Amniotic stem cell (primary cell): ENCODE results near the gene GLIPR1L1.
"Not testable (repeated sequence)": the region's sequence is repeated elsewhere in the genome, so short reads cannot be mapped to it uniquely, and the experiment has no call there.

Source experiments
- DNase-seq: peaks from one replicate; lab custom pipeline; 2025; lab: John Stamatoyannopoulos, UW

Gene GLIPR1L1

DNA sequence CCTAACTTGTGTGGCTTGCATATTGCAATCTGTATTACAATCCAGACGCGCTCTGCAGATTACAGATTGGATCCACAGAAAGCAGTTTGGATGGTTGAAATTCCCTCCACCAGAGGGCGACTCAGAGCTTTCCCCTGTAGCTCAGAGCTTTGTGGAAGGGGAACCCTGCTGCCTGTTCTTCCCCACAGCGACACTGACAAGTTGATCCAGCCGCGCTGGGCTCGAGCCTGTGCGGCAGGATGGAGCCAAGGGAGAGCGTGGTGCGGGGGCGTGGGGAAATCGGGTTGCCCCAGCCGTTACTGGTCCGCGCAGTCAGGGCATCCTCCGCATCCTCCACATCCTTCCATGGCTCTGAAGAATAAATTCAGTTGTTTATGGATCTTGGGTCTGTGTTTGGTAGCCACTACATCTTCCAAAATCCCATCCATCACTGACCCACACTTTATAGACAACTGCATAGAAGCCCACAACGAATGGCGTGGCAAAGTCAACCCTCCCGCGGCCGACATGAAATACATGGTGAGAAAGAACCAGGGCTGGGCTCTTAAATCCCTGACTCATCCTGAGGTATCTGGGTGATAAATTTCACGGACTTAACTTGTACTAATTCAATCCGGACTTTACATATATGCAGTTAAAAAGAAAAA, at the start of gene GLIPR1L1:
Gene GLIPR1L1 (plus strand): TSS at position 287 of the 647 bp plus-strand sequence. CDS start 59 bp downstream, at position 346.
- DNase-seq = peak; percentile 91

- DNase-seq = no peak
Measured at GRCh38 chr12:75288860-75289259, 45.6 kb upstream of the GLIPR1L1 start.

- DNase-seq = peak; percentile 3
Measured at GRCh38 chr12:75289753-75290152, 44.7 kb upstream of the GLIPR1L1 start.

- DNase-seq = no peak
Measured at GRCh38 chr12:75291014-75291413, 43.5 kb upstream of the GLIPR1L1 start.

DNA sequence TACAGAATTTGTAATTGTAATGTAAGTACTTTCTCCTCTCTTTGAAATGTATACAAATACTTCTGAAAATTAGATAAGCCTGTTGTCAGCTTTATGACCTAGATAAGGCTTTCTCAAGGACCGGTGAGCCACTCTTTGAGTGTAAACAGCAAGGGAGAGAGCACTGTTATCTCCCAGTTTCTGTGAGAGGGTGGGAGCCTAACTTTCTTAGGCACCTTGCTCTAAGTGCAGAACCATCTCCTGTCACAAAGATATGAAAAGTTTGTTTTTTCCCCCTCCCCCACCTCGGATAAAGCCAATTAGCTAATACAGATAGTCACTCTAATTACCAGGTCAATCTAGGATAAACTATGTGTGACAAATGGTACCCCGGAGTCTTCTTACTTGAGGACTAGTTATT, 40.1 kb upstream of the GLIPR1L1 start:
- DNase-seq = no peak

DNA sequence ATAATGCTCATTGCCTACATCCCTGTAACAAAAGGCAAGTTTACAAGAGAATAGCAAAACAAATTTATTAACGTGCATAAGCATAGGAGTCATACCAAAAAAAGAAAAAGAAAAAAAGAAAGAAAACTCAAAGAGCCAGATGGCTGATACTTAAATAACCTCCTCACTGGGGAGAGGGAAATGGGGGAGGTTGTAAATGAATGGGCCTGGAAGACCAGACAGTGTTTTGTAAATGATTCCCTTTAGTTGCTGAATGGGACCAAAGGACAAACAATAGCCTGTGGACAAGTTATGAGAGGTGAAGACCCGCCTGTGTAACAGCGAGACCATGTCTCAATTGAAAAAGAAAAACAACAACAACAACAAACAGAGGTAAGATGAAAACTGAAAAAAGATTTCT, 39.7 kb upstream of the GLIPR1L1 start:
- no peak for DNase-seq

GRCh38 chr12:75302225-75302624, 32.2 kb upstream of the GLIPR1L1 start:
- no peak for DNase-seq

DNA sequence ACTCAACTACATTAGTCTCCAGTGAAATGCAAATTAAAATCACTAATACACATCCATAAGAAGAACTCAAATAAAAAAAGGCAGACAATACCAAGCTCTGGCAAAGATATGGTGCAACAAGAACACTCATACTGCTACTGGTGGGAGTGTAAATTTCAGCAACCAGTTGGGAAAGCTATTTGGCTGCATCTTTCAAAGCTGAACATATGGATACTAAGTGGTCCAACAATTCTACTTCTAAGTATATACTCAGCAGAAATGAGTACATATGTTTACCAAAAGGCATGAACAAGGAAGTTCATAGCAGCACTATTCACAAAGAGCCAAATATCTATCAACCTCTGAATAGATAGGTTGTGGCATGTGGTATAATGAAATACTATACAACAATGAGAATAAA, 31.7 kb upstream of the GLIPR1L1 start:
- no peak for DNase-seq

GRCh38 chr12:75305412-75306332, 28.8 kb upstream of the GLIPR1L1 start:
- DNase-seq = no peak

DNA sequence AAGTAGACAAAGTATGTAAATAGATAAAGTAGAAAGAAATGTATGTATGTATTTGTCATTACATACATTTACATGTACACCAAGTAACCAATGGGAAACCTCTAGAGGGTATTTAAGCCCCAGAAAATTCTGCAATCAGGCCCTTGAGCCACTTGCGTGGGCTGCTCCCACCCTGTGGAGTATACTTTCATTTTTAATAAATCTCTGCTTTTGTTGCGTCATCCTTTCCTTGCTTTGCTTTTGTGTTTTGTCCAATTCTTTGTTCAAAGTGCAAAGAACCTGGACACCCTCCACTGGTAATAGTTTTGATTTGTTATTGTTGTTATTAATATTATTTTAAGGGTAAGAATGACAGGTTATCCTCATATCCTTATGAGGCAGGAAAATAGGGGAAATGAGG, 26.2 kb upstream of the GLIPR1L1 start:
- no peak for DNase-seq

DNA sequence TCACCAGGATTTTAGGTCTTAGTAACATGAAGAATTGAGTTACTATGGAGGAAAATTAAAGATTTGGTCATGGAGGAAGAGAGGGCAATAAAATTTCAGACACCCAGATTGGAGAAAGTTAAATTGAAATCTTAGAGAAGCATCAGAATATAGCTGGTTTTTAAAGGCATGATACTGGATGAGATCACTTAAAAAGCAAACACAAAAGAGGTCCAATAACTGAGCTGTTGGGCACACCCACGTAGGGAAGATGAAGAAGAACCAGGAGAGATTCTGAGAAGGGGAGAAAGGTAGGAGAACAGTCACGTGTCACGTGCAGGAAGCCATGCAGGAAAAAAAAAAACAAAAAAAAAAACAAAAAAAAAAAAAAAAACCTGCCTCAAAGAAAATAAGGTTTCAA, 23.1 kb upstream of the GLIPR1L1 start:
- DNase-seq = no peak

- peak; percentile 22 for DNase-seq
Measured at GRCh38 chr12:75315518-75315917, 19.0 kb upstream of the GLIPR1L1 start.

DNA sequence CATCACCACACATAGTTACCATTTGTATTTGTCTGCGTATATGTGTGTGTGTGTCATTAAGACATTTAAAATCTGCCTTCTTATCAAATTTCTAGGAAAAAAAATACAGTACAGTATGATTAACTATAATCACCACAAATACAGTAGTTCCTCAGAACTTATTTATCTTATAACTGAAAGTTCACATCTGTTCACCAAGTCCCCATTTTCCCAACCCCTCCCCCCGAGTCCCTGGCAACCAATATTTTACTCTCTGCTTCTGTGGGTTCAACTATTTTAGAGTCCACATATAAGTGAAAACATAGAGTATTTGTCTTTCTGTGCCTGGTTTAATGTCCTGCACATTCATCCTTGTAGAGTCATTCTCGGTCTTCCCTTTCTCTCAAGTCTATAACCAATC, 16.7 kb upstream of the GLIPR1L1 start:
- no peak for DNase-seq

GRCh38 chr12:75322464-75322863, 12.0 kb upstream of the GLIPR1L1 start:
- peak; percentile 40 for DNase-seq

- DNase-seq = no peak
Measured at GRCh38 chr12:75323663-75324062, 10.8 kb upstream of the GLIPR1L1 start.

GRCh38 chr12:75327642-75328041, 6.8 kb upstream of the GLIPR1L1 start:
- no peak for DNase-seq

- DNase-seq = peak; percentile 63
Measured at GRCh38 chr12:75329918-75330826, 4.3 kb upstream of the GLIPR1L1 start, which contains the start of gene CAPS2. Gene CAPS2, minus strand, starts transcription at chr12:75330324. Its CDS starts 3,826 bp downstream, at chr12:75326498.

DNA sequence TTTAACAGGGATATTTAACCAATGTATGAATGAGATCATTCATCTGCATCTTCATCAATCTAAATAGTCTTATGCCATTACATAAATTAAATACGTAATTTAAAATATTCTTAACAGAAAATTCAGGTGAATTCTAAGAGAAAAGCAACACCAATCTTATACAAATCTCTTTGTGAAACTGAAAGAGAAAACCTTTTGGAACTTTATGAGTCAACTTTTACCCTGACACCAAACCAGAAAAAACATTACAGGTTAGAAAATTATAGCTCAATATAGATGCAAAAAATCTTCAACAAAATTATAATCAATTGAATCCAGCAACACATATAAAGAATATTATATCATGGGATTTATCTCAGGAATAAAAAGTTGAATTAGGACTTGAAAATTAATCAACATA, 3.4 kb downstream of the GLIPR1L1 start:
- DNase-seq = no peak

DNA sequence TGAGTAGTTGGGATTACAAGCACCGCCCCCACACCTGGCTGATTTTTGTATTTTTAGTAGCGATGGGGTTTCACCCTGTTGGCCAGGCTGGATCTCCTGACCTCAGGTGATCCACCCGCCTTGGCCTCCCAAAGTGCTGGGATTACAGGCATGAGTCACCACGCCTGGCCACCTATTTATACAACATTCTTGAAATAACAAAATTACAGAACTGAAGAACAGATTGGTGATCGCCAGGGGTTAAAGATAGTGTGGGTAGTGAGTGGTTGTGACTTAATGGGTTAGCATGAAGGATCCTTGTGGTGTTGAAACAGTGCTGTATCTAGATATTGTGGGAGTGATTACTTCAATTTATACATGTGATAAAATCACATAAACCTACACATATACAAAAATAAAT, 7.4 kb downstream of the GLIPR1L1 start:
- DNase-seq = no peak

DNA sequence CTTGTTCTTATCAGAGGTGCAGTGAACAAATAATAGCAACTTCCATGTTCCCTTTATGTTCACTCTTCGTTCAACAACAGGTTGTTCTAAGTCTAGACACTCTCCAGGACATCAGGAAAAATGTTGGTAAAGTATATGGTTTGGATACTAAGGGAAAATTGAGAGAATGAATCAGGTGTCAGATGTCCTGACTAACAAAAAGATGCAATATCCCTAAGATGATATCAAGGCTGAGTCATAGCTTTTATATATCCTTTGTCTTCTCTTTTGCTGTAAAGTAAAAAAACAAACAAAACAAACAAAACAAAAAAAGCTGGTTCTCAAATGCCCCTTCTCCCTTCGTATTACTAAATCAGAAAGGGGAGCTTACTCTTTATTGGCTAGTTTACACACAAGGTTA, 11.1 kb downstream of the GLIPR1L1 start:
- DNase-seq = no peak

DNA sequence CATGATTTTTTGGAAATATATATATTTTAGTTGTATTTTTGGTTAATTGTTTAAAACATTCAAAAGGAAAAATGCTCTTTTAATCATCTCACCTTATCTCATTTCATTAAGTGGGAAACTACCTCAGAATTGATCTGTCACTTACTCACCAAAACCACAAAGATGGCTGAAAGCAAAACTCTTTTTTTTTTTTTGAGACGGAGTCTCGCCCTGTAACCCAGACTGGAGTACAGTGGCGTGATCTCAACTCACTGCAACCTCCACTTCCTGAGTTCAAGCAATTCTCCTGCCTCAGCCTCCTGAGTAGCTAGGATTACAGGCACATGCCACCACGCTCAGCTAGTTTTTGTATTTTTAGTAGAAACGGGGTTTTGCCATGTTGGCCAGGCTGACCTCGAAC, 11.7 kb downstream of the GLIPR1L1 start:
- DNase-seq = not testable (repeated sequence)

- DNase-seq = no peak
Measured at GRCh38 chr12:75349946-75350345, 15.5 kb downstream of the GLIPR1L1 start.
